ENCODE data around the gene CYLD.

The CYLD gene

GRCh38 chr16:50741781-50742575 lies at the start of gene CYLD:
Gene CYLD (plus strand): TSS chr16:50742086. CDS start chr16:50749699, 7,613 bp downstream.
- peak; percentile 100 for DNase-seq (ENCODE audit: low spot score)

- no peak for DNase-seq (ENCODE audit: low spot score)
Measured at GRCh38 chr16:50692644-50692998, 49.3 kb upstream of the CYLD start.

DNA sequence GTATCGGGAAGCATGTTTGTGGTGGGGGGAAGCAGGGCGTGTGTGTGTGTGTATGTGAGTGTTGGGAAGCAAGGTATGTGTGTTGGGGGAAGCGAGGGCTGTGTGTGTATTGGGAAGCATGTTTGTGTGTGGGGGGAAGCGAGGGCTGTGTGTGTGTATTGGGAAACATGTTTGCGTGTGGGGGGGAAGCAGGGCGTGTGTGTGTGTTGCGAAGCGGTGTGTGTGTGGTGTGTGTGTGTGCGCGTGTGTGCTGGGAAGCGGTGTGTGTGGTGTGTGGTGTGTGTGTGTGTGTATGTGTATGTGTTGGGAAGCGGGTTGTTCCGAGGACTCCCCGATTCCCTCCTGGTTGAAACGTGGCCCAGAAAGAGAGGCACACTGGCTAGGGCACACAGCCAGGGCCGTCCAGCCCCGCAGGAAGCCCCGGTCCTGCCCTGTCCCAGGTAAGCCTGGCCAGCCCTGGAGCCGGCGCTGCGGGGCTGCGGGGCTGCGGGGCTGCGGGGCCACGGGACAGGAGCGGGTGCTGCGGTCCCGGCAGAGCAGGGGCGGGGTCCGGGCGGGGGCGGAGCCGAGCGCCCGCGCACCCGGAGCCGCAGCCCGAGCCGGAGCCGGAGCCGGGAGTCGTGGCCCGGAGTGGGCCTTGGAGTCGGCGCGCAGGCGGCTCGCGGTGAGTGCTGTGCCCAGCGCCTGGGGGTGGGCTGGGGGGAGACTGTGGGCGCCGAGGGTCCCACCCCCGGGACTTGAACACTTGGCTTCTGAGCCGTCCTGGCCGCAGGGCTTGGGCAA lies 48.7 kb upstream of the CYLD start, which contains the start of gene NOD2:
TSS of gene NOD2 (plus strand) at position 608 of the 783 bp plus-strand sequence. CDS start 5,890 bp downstream, outside the sequence.
- DNase-seq (ENCODE audit: low spot score), result no peak

DNA sequence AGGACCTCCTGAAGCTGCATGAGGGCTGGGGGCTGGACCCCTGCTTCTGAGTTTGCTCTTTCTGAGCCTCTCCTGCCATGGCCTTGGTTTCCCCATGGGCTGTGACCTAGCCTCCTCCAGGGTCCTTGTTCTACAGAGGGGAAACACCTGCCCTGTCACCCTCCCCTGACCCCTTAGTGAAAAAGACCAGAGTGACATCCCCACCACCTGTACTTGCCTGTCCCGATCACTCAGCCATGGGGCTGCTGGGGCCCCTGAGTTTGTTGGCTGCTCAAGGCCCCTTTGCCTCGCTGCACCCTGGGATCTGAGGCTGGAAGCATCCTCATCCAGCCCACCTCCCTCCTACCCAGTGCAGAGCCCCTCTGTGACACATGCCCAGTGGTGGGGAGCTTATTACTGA lies 47.7 kb upstream of the CYLD start:
- no peak for DNase-seq (ENCODE audit: low spot score)

DNA sequence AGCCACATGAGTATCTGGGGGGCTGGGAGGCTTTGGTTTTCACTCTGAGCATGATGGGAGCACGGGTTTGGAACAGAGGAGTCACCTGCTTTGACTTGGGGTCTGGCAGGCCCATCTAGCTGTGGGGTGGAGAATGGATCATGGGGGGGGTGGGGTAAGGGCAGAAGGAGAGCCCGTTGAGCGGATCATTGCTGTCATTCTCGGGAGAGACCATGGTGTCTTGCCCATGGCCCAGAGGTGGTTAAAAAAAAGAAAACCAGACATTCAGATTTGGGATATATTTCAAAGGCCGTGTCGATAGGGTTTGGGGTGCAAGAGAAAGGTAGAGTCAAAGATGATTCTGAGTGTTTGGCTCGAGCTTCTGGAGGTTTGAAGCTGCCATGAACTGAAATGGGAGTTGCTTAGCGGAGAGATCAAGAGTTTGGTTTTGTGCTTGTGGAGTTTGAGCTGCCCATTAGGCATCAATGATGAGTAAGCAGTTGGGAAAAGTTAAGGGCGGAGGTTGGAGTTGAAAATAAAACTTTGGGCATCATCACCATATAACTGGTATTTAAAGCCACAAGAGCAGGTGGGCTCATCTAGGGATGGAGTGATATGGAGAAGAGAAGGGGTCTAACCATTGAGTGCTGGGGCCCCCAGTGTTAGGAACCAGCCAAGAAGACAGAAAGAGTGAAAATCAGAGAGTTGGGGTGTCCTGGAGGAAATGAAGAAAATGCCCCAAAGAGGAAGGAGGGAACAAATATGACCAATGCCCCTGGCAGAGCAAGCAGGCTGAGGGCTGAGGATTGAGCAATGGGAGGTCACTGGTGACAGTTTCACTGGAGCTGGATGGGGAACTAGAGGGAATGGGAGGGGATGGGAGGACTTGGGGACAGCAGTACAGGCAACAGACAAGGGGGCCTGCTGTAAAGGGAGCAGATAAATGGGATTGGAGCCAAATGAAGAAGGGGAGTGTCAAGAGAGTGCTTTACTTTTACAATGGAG lies 46.6 kb upstream of the CYLD start:
- DNase-seq (ENCODE audit: low spot score), result no peak

- no peak for DNase-seq (ENCODE audit: low spot score)
Measured at GRCh38 chr16:50696126-50696525, 45.8 kb upstream of the CYLD start.

DNA sequence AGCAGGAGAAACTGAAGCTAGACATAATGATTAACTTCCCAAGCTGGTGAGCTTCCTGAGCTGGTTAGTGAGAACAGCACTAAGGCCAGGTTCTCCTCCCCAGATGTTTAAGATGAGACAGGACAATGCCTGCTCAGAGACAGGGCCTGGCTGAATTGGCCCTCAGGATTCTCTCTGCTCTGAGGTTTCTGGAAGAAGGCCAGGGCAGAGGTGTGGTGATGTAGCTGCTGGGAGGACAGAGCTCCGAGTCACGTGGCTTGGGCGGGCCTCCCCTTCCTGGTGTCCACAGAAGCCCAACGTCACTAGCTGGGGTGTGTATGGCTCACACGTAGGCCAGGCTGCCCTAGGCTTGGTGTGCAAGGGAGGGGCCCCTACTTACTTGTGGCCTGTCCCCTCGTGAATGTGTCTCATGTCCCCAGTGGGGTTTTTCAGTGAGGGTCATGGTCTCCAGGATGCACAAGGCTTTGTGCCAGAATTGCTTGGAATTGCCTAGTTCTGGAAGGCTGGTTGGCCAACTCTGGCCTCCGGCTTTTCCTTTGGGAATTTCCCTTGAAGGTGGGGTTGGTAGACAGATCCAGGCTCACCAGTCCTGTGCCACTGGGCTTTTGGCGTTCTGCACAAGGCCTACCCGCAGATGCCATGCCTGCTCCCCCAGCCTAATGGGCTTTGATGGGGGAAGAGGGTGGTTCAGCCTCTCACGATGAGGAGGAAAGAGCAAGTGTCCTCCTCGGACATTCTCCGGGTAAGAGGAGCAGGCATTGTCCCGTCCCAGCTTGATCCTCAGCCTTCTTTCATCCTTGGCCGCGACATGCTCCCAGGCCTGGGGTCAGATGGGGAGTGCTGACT lies 45.1 kb upstream of the CYLD start:
- no peak for DNase-seq (ENCODE audit: low spot score)

GRCh38 chr16:50697421-50697715 lies 44.5 kb upstream of the CYLD start:
- DNase-seq (ENCODE audit: low spot score), result no peak

GRCh38 chr16:50697881-50698767 lies 43.8 kb upstream of the CYLD start:
- DNase-seq (ENCODE audit: low spot score), result no peak

- DNase-seq (ENCODE audit: low spot score), result no peak
Measured at GRCh38 chr16:50699326-50700159, 42.3 kb upstream of the CYLD start.

GRCh38 chr16:50702725-50703124 lies 39.2 kb upstream of the CYLD start:
- no peak for DNase-seq (ENCODE audit: low spot score)

GRCh38 chr16:50704245-50704644 lies 37.6 kb upstream of the CYLD start:
- DNase-seq (ENCODE audit: low spot score), result no peak

- DNase-seq (ENCODE audit: low spot score), result no peak
Measured at GRCh38 chr16:50705436-50706110, 36.3 kb upstream of the CYLD start.

DNA sequence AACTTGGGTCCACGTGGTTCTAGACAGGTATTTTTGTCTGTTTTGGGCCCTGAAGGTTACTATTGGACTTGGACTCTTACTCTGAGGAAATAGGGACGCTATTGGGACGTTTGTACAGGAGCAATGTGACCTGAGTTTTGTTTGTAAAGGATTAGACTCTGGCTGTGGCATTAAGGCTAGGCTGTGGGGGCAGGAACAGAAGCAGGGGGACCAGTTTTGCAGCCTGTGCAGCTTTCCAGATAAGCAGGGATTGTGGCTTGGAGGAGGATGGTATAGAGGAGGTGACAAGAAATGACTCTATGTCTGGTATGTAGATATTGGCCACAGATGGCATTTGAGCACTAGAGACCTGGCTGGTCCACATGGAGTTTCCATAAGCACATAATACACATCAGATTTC lies 35.6 kb upstream of the CYLD start:
- no peak for DNase-seq (ENCODE audit: low spot score)

- no peak for DNase-seq (ENCODE audit: low spot score)
Measured at GRCh38 chr16:50708373-50709060, 33.4 kb upstream of the CYLD start.

GRCh38 chr16:50709061-50709684 lies 32.7 kb upstream of the CYLD start:
- no peak for DNase-seq (ENCODE audit: low spot score)

GRCh38 chr16:50709980-50710379 lies 31.9 kb upstream of the CYLD start:
- DNase-seq (ENCODE audit: low spot score), result no peak

DNA sequence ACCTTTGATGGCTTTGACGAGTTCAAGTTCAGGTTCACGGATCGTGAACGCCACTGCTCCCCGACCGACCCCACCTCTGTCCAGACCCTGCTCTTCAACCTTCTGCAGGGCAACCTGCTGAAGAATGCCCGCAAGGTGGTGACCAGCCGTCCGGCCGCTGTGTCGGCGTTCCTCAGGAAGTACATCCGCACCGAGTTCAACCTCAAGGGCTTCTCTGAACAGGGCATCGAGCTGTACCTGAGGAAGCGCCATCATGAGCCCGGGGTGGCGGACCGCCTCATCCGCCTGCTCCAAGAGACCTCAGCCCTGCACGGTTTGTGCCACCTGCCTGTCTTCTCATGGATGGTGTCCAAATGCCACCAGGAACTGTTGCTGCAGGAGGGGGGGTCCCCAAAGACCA lies 30.8 kb upstream of the CYLD start:
- DNase-seq (ENCODE audit: low spot score), result no peak
